GM12878 (cell line): Measurements from ENCODE around the gene NTM. TPM values are rescaled to one million over a fixed set of nuclear protein-coding genes. Genes with fewer than 3 reads are reported as not detected.

Source experiments
- ATAC-seq: fragments of 200-7000 bp; cut with Tn5 transposase; 3 replicates; pipeline ENCODE4 v1.9.1; 2020; ENCODE audit warnings: mild to moderate bottlenecking, moderate library complexity
- BruUV-seq: library from RNA; stranded (reverse); fragments of 400-500 nt; replicated peaks from 2 replicates; lab custom pipeline; 2021; lab: Mats Ljungman, UMichigan
- CTCF ChIA-PET: fragments of 300-600 bp; sonication (Branson Sonifier 250); formaldehyde crosslinking; extraction: SDS; loops from one replicate; lab custom pipeline; 2021; ENCODE audit warnings: inconsistent platforms; lab: Yijun Ruan, JAX
- POLR2A ChIA-PET: fragments of 350-600 bp; formaldehyde crosslinking; extraction: SDS; loops from one replicate; lab custom pipeline; 2021; ENCODE audit warnings: inconsistent platforms; lab: Charles Lee
- RAD21 ChIA-PET: fragments of 300-600 bp; sonication (Branson Sonifier 250); formaldehyde crosslinking; loops from one replicate; lab custom pipeline; 2023; ENCODE audit warnings: antibody characterized with exemption; ENCODE audit not compliant: unreplicated experiment; lab: Charles Lee
- SMC1A ChIA-PET: fragments of 300-600 bp; sonication (Branson Sonifier 250); formaldehyde crosslinking; loops from one replicate; lab custom pipeline; 2023; ENCODE audit not compliant: unreplicated experiment, uncharacterized antibody; lab: Charles Lee
- DNase-seq: peaks from one replicate; pipeline ENCODE4 v3.0.0-alpha.2; 2011; ENCODE audit warnings: low read depth, low spot score
- FAIRE-seq: peaks from 3 replicates; lab custom pipeline; 2011; peaks lifted over from hg19 to GRCh38; lab: Jason Lieb, UNC
- H2AFZ ChIP-seq: 2 replicates; pipeline ENCODE4 v1.6.0; 2011; ENCODE audit warnings: low read depth, low read length, control low read depth; ENCODE audit not compliant: control insufficient read depth
- H3K27ac ChIP-seq: 2 replicates; pipeline ENCODE4 v1.5.1; 2011; ENCODE audit warnings: control low read depth; ENCODE audit not compliant: control insufficient read depth, insufficient read depth
- H3K27me3 ChIP-seq, 2 experiments: replicated peaks in 1 of 2; 2 replicates each; pipeline versions ENCODE4 v1.6.0 to v1.6.1; 2011; ENCODE audit warnings: low read length in 1 of 2; ENCODE audit not compliant: control insufficient read depth in 2 of 2, insufficient read depth in 2 of 2
- H3K36me3 ChIP-seq, 2 experiments: 2 replicates each; pipeline ENCODE4 v1.5.1; 2011; ENCODE audit warnings: low read length in 1 of 2; ENCODE audit not compliant: control insufficient read depth in 2 of 2, insufficient read depth in 2 of 2
- H3K4me1 ChIP-seq: 2 replicates; pipeline ENCODE4 v1.6.1; 2011; ENCODE audit warnings: mild to moderate bottlenecking, low read length, moderate library complexity, mixed read lengths; ENCODE audit not compliant: control insufficient read depth, insufficient read depth
- H3K4me2 ChIP-seq: 2 replicates; pipeline ENCODE4 v1.6.0; 2011; ENCODE audit warnings: control low read depth; ENCODE audit not compliant: control insufficient read depth, insufficient read depth
- H3K4me3 ChIP-seq: fragments of 200-600 bp; sonication (generic); 2 replicates; pipeline ENCODE4 v1.5.1; 2016
- H3K79me2 ChIP-seq: 2 replicates; pipeline ENCODE4 v1.6.0; 2011; ENCODE audit warnings: low read length; ENCODE audit not compliant: control insufficient read depth, insufficient read depth
- H3K9ac ChIP-seq: 2 replicates; pipeline ENCODE4 v1.8.0; 2011; ENCODE audit warnings: low read length, control low read depth, mixed read lengths; ENCODE audit not compliant: control insufficient read depth, insufficient read depth
- H3K9me3 ChIP-seq: replicated peaks from 3 replicates; pipeline ENCODE4 v1.5.1; 2011; ENCODE audit warnings: mild to moderate bottlenecking, low read length; ENCODE audit not compliant: control insufficient read depth, insufficient read depth
- H4K20me1 ChIP-seq: 2 replicates; pipeline ENCODE4 v1.6.0; 2011; ENCODE audit not compliant: control insufficient read depth, insufficient read depth
- CREB1 ChIP-seq: IDR thresholded peaks from 2 replicates; pipeline ENCODE4 v1.6.1; 2012; ENCODE audit warnings: low read depth, mild to moderate bottlenecking, inconsistent platforms
- ETV6 ChIP-seq, 2 experiments: fragments of 450-650 bp in 1 of 2; IDR thresholded peaks in 1 of 2; conservative IDR thresholded peaks in 1 of 2; 2 replicates each; pipeline ENCODE4 v1.6.1; 2014; ENCODE audit warnings: antibody characterized with exemption in 1 of 2, borderline replicate concordance in 1 of 2, low read depth in 1 of 2, mild to moderate bottlenecking in 1 of 2, moderate library complexity in 1 of 2
- IKZF1 ChIP-seq: fragments of 450-650 bp; conservative IDR thresholded peaks from 2 replicates; pipeline ENCODE4 v1.6.1; 2017; ENCODE audit warnings: antibody characterized with exemption, mild to moderate bottlenecking
- IKZF2 ChIP-seq, 2 experiments: fragments of 450-650 bp; IDR thresholded peaks; 2 replicates each; pipeline ENCODE4 v1.6.1; 2017; ENCODE audit warnings: mild to moderate bottlenecking in 2 of 2, moderate library complexity in 2 of 2
- NFXL1 ChIP-seq: fragments of 450-650 bp; IDR thresholded peaks from 2 replicates; pipeline ENCODE4 v1.6.1; 2017; ENCODE audit warnings: antibody characterized with exemption, mild to moderate bottlenecking, borderline replicate concordance
- NFYA ChIP-seq: IDR thresholded peaks from 2 replicates; pipeline ENCODE4 v1.6.1; 2011; ENCODE audit warnings: low read depth, mild to moderate bottlenecking, low read length, improper control_type of control experiment, borderline replicate concordance
- RELA ChIP-seq: fragments of 450-650 bp; IDR thresholded peaks from 2 replicates; pipeline ENCODE4 v1.8.0; 2014; ENCODE audit warnings: borderline replicate concordance; ENCODE audit not compliant: partially characterized antibody
- SMARCA5 ChIP-seq: fragments of 450-650 bp; IDR thresholded peaks from 2 replicates; pipeline ENCODE4 v1.6.1; 2017; ENCODE audit warnings: mild to moderate bottlenecking
- TCF3 ChIP-seq: IDR thresholded peaks from 2 replicates; pipeline ENCODE4 v1.6.1; 2012; ENCODE audit warnings: low read depth, mild to moderate bottlenecking, low read length, borderline replicate concordance; ENCODE audit not compliant: insufficient read depth
- YY1 ChIP-seq: IDR thresholded peaks from 2 replicates; pipeline ENCODE4 v1.6.1; 2011; ENCODE audit warnings: low read depth, mild to moderate bottlenecking, low read length
- ZNF207 ChIP-seq: fragments of 450-650 bp; IDR thresholded peaks from 2 replicates; pipeline ENCODE4 v1.6.1; 2014; ENCODE audit warnings: antibody characterized with exemption, mild to moderate bottlenecking, borderline replicate concordance
- ZNF274 ChIP-seq: IDR thresholded peaks from one replicate; pipeline ENCODE4 v1.8.0; 2011; ENCODE audit not compliant: insufficient read length, insufficient read depth
- WGBS: methylation state at CpG from one replicate; pipeline ENCODE4 v1.1.6; 2016; ENCODE audit warnings: low lambda C conversion rate; ENCODE audit not compliant: insufficient replicate concordance, insufficient coverage; ENCODE audit errors: missing lambda C conversion rate; 5-methylcytosine and 5-hydroxymethylcytosine counted together
- in situ Hi-C: fragments of 300-500 bp; cut with MboI; formaldehyde crosslinking; loops from 9 replicates; pipeline ENCODE4 v1.14.3; 2018; ENCODE audit warnings: mixed read lengths
- intact Hi-C: fragments of 100-400 bp; cut with micrococcal nuclease; formaldehyde crosslinking; loops from one replicate; pipeline ENCODE4 v1.14.2; 2022; ENCODE audit not compliant: unreplicated experiment
- polyA plus RNA-seq, 11 experiments: library from polyadenylated mRNA; depleted of rRNA in 4 of 11; unstranded in 6 of 11; stranded (reverse) in 5 of 11; fragments of >200 nt; fragmentation: Nextera tagmentation in 4 of 11; fragmentation: Illumina TruSeq in 1 of 11; extraction: Ambion mirVana in 4 of 11; extraction: Trizol in 1 of 11; gene quantifications; 1 replicate in 1 of 11; 2 replicates in 10 of 11; pipeline versions ENCODE4 v1.2.1 to v1.2.3, GENCODE V29; 2011 to 2016; ENCODE audit warnings: inconsistent platforms in 2 of 11, missing spikeins in 2 of 11, low read depth in 1 of 11
- total RNA-seq, 4 experiments: library from RNA; depleted of rRNA in 3 of 4; stranded (reverse); fragments of >200 nt in 3 of 4; fragmentation: Illumina TruSeq in 1 of 4; extraction: Trizol in 1 of 4; gene quantifications; 2 replicates each; pipeline versions ENCODE4 v1.2.1 to v1.2.3, GENCODE V29; 2013 to 2021
- TF ChIP-seq, protein P1 (sequence below): IDR thresholded peaks from 2 replicates; pipeline ENCODE4 v1.6.1; 2011; ENCODE audit warnings: low read depth, mild to moderate bottlenecking, low read length, moderate library complexity, borderline replicate concordance; ENCODE audit errors: extremely low read depth
- TF ChIP-seq, protein P2 (sequence below): fragments of 450-650 bp; IDR thresholded peaks from 2 replicates; pipeline ENCODE4 v1.6.1; 2018; ENCODE audit warnings: borderline replicate concordance, mild to moderate bottlenecking; ENCODE audit not compliant: partially characterized antibody

The NTM gene
- total and polyA plus RNA-seq, 10 of the 15 experiments (the other 5 are each of a cell fraction or from before 2014, with no cell fraction given) = not detected

DNA sequence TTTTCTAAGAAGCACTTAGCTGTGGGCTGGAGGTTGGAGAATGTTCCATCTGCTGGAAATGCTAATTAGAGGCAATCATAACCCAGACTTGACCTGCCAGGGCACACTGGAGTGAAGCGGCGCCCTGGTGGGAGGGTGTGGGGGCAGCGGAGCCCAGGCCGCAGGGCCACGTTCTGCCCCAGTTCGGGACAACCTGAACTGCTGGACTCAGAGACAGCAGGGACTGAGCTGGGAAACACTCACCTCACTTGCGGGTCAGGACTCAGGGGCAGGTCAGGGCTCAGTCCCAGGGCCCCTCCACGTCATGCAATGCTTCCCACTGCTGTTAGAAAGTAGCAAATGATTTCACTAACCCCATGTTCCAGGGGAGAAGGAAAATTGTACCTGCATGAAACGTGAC lies 316.4 kb downstream of the NTM start:
- H3K36me3 ChIP-seq = no peaks in the 10 kb centered on the region
- H3K79me2 ChIP-seq = no peaks in the 10 kb centered on the region
- no peaks in the 10 kb centered on the region for H3K9me3 ChIP-seq
- no peak overlapping the region for H2AFZ ChIP-seq
- in situ Hi-C loops (no loop called here), intact Hi-C loops (no loop called here)
- ATAC-seq (no peak), DNase-seq (no peak), FAIRE-seq (no peak)
- TF ChIP-seq ZNF274 (no peak), RELA (no peak), SMARCA5 (no peak), NFYA (no peak), IKZF2 (IDR thresholded peaks at IDR 0.05) (no peak)
- no peaks in the 10 kb centered on the region for H4K20me1 ChIP-seq
- no peak overlapping the region for H3K27ac ChIP-seq
- 40% methylated on average over 9 of the region's 9 CpGs for WGBS
- H3K4me3 ChIP-seq = no peak overlapping the region
- BruUV-seq = no TSS peak
- H3K4me2 ChIP-seq = no peak overlapping the region
- no peaks in the 10 kb centered on the region; a peak in 2 of 4 replicates for H3K27me3 ChIP-seq
- H3K4me1 ChIP-seq = no peaks in the 10 kb centered on the region
- RAD21 ChIA-PET = no interaction called here
- no peak overlapping the region for H3K9ac ChIP-seq
- CTCF ChIA-PET = no interaction called here
- POLR2A ChIA-PET = no interaction called here
- SMC1A ChIA-PET = no interaction called here

DNA sequence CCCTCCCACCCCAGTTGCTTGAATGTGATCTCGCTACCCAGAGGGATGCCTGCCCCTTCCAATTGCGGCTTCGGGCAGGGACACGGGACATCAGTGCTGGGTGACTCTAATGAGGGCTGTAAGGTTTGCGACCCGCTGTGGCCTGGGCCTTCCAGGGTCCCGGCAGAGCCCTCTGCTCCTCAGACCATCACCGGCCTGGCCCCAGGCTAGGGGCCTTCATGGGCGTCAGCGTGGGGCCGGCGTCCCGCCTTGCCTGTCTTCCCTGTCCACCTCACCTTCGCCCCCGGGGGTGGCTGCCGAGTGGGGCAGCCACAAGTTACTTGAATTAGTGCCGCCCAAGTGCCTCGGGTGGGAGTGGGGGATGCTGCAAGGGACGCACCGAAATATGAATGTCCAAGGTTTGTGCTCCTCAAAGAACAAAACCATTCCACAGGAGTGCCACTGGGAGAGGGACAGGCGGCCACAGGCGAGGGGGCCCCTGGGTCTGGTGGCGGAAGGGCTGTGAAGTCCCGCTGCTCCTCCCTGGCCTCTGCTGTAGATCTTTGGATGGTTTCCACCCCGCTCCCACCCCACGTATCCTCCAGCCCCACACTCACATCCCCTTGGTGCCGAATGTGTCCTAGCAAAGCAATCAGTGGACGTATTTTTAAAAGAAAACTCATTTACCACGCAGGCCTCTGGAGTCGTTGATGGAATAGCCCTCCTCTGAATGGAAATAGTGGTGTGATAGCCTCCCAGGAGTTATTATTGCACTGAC lies 317.1 kb downstream of the NTM start:
- Histone ChIP-seq H3K4me3 (no peak overlapping the region), H2AFZ (no peak overlapping the region), H4K20me1 (no peaks in the 10 kb centered on the region), H3K4me1 (no peaks in the 10 kb centered on the region), H3K9me3 (no peaks in the 10 kb centered on the region), H3K27me3 (no peaks in the 10 kb centered on the region; a peak in 2 of 4 replicates), H3K36me3 (no peaks in the 10 kb centered on the region), H3K9ac (no peak overlapping the region), H3K79me2 (no peaks in the 10 kb centered on the region), H3K27ac (no peak overlapping the region), H3K4me2 (no peak overlapping the region)
- ChIA-PET SMC1A (interaction anchor here (0.6 kb wide), 1 partner anchor 81 kb away, joined by 3 read pairs; no protein-coding TSS in a partner anchor), RAD21 (interaction anchor here (0.7 to 1.1 kb wide), 2 partner anchors 13 to 623 kb away, joined by 3 to 4 read pairs; no protein-coding TSS in a partner anchor), POLR2A (no interaction called here), CTCF (interaction anchor here (0.6 to 3.0 kb wide), 8 partner anchors 11 to 1978 kb away, joined by 3 to 17 read pairs (median 4); no protein-coding TSS in a partner anchor)
- 56% methylated on average over 29 of the region's 30 CpGs for WGBS
- no peak for FAIRE-seq
- in situ Hi-C loops = no loop called here
- DNase-seq = no peak
- ATAC-seq = no peak
- no TSS peak for BruUV-seq
- intact Hi-C loops = no loop called here
- no peak for TF ChIP-seq TCF3
- TF ChIP-seq, protein P1, sequence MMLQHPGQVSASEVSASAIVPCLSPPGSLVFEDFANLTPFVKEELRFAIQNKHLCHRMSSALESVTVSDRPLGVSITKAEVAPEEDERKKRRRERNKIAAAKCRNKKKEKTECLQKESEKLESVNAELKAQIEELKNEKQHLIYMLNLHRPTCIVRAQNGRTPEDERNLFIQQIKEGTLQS = no peak
- TF ChIP-seq CREB1 = no peak
- TF ChIP-seq YY1 = no peak
- TF ChIP-seq NFXL1 = no peak
- no peak for TF ChIP-seq ETV6 (conservative IDR thresholded peaks at IDR 0.05 in 1 of 2, IDR thresholded peaks at IDR 0.05 in 1 of 2; ENCODE audit: borderline replicate concordance in 1 of 2, low read depth in 1 of 2)
- TF ChIP-seq IKZF1 = no peak
- TF ChIP-seq, protein P2, sequence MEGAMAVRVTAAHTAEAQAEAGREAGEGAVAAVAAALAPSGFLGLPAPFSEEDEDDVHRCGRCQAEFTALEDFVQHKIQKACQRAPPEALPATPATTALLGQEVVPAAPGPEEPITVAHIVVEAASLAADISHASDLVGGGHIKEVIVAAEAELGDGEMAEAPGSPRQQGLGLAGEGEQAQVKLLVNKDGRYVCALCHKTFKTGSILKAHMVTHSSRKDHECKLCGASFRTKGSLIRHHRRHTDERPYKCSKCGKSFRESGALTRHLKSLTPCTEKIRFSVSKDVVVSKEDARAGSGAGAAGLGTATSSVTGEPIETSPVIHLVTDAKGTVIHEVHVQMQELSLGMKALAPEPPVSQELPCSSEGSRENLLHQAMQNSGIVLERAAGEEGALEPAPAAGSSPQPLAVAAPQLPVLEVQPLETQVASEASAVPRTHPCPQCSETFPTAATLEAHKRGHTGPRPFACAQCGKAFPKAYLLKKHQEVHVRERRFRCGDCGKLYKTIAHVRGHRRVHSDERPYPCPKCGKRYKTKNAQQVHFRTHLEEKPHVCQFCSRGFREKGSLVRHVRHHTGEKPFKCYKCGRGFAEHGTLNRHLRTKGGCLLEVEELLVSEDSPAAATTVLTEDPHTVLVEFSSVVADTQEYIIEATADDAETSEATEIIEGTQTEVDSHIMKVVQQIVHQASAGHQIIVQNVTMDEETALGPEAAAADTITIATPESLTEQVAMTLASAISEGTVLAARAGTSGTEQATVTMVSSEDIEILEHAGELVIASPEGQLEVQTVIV = no peak
- TF ChIP-seq ZNF207 = no peak
